Sigmoid colon (tissue), 7 donors: ENCODE data around the gene PPP2R5E. TPM values are rescaled to one million over a fixed set of nuclear protein-coding genes. Genes with fewer than 3 reads are reported as not detected.

Experiments used
- DNase-seq: peaks from one replicate; pipeline ENCODE4 v3.0.0-alpha.2; 2019
- H3K27ac ChIP-seq, 4 donors: fragments of 200-600 bp; sonication (generic); one replicate each; pipeline ENCODE4 v1.5.1; 2016 to 2019; ENCODE audit warnings: mild to moderate bottlenecking in 1 of 4
- H3K27me3 ChIP-seq, 3 donors: fragments of 200-600 bp; sonication (generic); one replicate each; pipeline ENCODE4 v1.5.1; 2019; ENCODE audit warnings: mild to moderate bottlenecking in 1 of 3
- H3K36me3 ChIP-seq, 4 donors: fragments of 200-600 bp; sonication (generic); one replicate each; pipeline ENCODE4 v1.5.1; 2016 to 2019
- H3K4me1 ChIP-seq, 4 donors: fragments of 200-600 bp; sonication (generic); one replicate each; pipeline ENCODE4 v1.5.1; 2017 to 2019
- H3K4me3 ChIP-seq, 4 donors: fragments of 200-600 bp; sonication (generic); one replicate each; pipeline ENCODE4 v1.5.1; 2017 to 2019; ENCODE audit warnings: mild to moderate bottlenecking in 2 of 4, moderate library complexity in 1 of 4
- H3K9me3 ChIP-seq, 4 donors: fragments of 200-600 bp in 3 of 4; sonication (generic) in 3 of 4; one replicate each; pipeline versions ENCODE4 v1.5.1 to v1.6.1; 2013 to 2019
- EP300 ChIP-seq, 4 donors: sonication (generic); formaldehyde crosslinking; IDR thresholded peaks; one replicate each; pipeline ENCODE4 v1.6.1; 2017; ENCODE audit warnings: antibody characterized with exemption in 4 of 4
- POLR2A ChIP-seq, 2 donors: fragments of 450-650 bp; IDR thresholded peaks; one replicate each; pipeline ENCODE4 v1.6.1; 2016; ENCODE audit warnings: antibody characterized with exemption in 2 of 2, mild to moderate bottlenecking in 2 of 2, moderate library complexity in 2 of 2
- POLR2AphosphoS5 ChIP-seq, 4 donors: sonication (generic); formaldehyde crosslinking; IDR thresholded peaks; one replicate each; pipeline ENCODE4 v1.6.1; 2017; ENCODE audit warnings: antibody characterized with exemption in 4 of 4
- WGBS, 2 donors: extraction: QIAGEN DNeasy Blood & Tissue Kit; methylation state at CpG; one replicate each; pipeline ENCODE4 v1.1.7; 2013; 5-methylcytosine and 5-hydroxymethylcytosine counted together
- intact Hi-C: fragments of 100-400 bp; cut with DNase I; formaldehyde crosslinking; loops from one replicate; pipeline ENCODE4 v1.15.1; 2023
- polyA plus RNA-seq, 3 donors: library from polyadenylated mRNA; stranded (reverse); fragments of 200-250 nt; gene quantifications; one replicate each; pipeline ENCODE4 v1.2.3, GENCODE V29; 2013
- total RNA-seq, 4 donors: library from RNA; depleted of rRNA; stranded (reverse); fragments of >200 nt; gene quantifications; one replicate each; pipeline ENCODE4 v1.1.0, GENCODE V29; 2016
- TF ChIP-seq, protein P1 (sequence below), 4 experiments: fragments of 450-650 bp in 3 of 4; fragments of 200-600 bp in 1 of 4; IDR thresholded peaks; one replicate each; pipeline ENCODE4 v1.5.1; 2016 to 2019; ENCODE audit warnings: antibody characterized with exemption in 4 of 4, mild to moderate bottlenecking in 3 of 4, moderate library complexity in 2 of 4
- donor health status: healthy with polysubstance abuse.
- donor health status: Bipolar disorder and iron deficiency.
- donor health status: healthy.

The PPP2R5E gene
- total and polyA plus RNA-seq, 7 donors, result 10.8 to 28.9 (median 23.7) TPM

DNA sequence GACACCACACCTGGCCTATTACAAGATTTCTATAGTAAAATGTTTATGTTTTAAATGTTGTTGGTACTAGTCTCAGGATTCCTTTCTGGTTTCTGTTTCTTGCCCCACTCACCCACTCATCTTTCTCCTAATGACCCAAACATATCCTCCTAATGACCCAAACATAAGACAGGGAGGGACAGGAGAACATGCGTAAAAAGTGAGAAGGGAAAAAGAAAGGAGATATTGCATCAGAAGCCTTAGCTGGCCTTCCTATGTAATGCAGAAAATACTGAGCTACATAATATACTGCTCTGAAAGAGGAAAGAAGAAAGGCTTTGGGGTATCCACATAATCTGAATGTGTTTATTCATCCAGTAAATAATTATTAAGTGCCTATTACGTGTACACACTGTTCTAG lies 119.8 kb downstream of the PPP2R5E start:
- peaks cover 0 to 22% (median 1%) of the 10 kb centered on the region in 4 donors for H3K36me3 ChIP-seq
- 89 to 93% methylated on average over 2 of the region's 2 CpGs for WGBS, 2 donors
- intact Hi-C loops, result no loop called here

DNA sequence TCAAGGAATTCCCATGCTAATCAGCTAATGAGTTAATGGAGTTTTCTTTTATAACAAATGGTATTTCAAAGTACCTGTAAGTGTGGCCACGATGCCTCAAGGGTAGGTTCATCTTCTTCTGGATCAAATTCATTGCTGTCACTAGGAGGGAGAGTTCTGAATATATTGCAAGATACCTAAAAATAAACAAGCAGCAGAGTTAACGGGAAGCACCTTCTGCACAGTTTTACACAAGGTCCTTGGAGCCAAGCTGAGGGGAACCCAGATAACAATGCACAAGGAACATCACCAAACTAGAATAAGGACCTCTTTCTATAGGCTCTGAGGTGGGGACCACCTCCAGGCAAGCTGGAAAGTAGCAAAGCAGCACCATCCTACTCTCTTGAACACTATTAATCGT lies 121.3 kb downstream of the PPP2R5E start:
- H3K27me3 ChIP-seq, result no peaks in the 10 kb centered on the region
- H3K4me3 ChIP-seq, result no peak overlapping the region
- H3K4me1 ChIP-seq, result peaks cover 0 to 12% (median 5%) of the 10 kb centered on the region in 4 donors
- no peak for DNase-seq
- peaks cover 0 to 22% (median 1%) of the 10 kb centered on the region in 4 donors for H3K36me3 ChIP-seq
- 79 to 85% methylated on average over 3 of the region's 3 CpGs for WGBS, 2 donors
- no peak overlapping the region for H3K27ac ChIP-seq
- intact Hi-C loops, result no loop called here
- H3K9me3 ChIP-seq, result no peaks in the 10 kb centered on the region
- TF ChIP-seq, protein P1, sequence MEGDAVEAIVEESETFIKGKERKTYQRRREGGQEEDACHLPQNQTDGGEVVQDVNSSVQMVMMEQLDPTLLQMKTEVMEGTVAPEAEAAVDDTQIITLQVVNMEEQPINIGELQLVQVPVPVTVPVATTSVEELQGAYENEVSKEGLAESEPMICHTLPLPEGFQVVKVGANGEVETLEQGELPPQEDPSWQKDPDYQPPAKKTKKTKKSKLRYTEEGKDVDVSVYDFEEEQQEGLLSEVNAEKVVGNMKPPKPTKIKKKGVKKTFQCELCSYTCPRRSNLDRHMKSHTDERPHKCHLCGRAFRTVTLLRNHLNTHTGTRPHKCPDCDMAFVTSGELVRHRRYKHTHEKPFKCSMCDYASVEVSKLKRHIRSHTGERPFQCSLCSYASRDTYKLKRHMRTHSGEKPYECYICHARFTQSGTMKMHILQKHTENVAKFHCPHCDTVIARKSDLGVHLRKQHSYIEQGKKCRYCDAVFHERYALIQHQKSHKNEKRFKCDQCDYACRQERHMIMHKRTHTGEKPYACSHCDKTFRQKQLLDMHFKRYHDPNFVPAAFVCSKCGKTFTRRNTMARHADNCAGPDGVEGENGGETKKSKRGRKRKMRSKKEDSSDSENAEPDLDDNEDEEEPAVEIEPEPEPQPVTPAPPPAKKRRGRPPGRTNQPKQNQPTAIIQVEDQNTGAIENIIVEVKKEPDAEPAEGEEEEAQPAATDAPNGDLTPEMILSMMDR (IDR thresholded peaks at IDR 0.05), result no peak
- TF ChIP-seq POLR2AphosphoS5 (IDR thresholded peaks at IDR 0.05), result no peak
- TF ChIP-seq POLR2A (IDR thresholded peaks at IDR 0.05), result no peak
- TF ChIP-seq EP300 (IDR thresholded peaks at IDR 0.05), result no peak

More for the DNA sequence above, 119.8 kb downstream of the PPP2R5E start:
- no peak for DNase-seq
- TF ChIP-seq EP300 (IDR thresholded peaks at IDR 0.05), result no peak
- TF ChIP-seq, protein P1 (IDR thresholded peaks at IDR 0.05), result no peak
- TF ChIP-seq POLR2AphosphoS5 (IDR thresholded peaks at IDR 0.05), result no peak
- no peak for TF ChIP-seq POLR2A (IDR thresholded peaks at IDR 0.05)
- Histone ChIP-seq H3K27me3 (no peaks in the 10 kb centered on the region), H3K27ac (no peak overlapping the region), H3K4me1 (peaks cover 0 to 12% (median 6%) of the 10 kb centered on the region in 4 donors), H3K4me3 (no peak overlapping the region), H3K9me3 (no peaks in the 10 kb centered on the region)

DNA sequence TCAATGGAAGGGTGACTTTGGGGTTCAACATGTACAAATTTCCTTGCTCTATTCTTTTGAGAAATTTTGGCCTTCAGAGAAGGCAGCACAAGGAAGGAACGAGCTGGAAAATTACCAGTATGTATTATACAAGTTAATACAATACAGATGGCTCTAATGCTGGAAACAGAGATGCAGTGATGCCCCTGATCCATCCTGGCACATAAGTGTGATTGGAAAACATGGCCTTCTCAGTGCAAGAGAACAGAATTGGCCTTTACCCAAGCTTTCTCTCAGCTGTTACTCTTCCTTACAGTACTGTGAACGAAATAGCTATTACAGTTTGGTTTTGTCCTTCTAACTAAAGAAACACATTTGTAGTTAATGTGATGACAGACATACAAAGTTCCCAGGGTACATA lies 122.0 kb downstream of the PPP2R5E start:
- Histone ChIP-seq H3K4me3 (no peak overlapping the region), H3K4me1 (peaks cover 0 to 6% (median 2%) of the 10 kb centered on the region in 4 donors), H3K9me3 (no peaks in the 10 kb centered on the region), H3K27ac (no peak overlapping the region), H3K36me3 (peaks cover 0 to 22% (median 1%) of the 10 kb centered on the region in 4 donors), H3K27me3 (no peaks in the 10 kb centered on the region)
- DNase-seq, result no peak
- TF ChIP-seq POLR2AphosphoS5 (IDR thresholded peaks at IDR 0.05) (no peak), POLR2A (IDR thresholded peaks at IDR 0.05) (no peak)
- TF ChIP-seq, protein P1 (IDR thresholded peaks at IDR 0.05), result no peak
- intact Hi-C loops, result no loop called here
- 94 to 95% methylated on average over 2 of the region's 2 CpGs for WGBS, 2 donors

DNA sequence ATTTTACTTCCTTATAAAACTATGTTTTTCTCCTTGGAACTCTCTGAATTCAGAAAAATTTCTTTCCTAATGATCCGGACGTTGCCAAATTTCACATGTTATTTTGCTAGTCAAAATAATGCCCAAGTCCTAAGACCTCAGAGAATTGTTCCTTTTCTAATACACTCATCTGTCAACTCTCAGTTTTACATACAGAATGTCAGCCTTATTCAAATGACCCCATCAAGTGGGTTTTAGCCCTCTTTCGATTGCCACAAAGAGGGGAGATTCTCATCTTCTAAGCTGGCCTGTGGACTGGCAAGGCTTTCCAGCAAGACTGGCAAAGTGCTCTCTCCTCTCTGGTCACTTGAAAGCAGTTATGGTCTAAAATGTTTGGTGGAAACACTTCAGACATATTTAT lies 125.2 kb downstream of the PPP2R5E start:
- intact Hi-C loops, result no loop called here
- H3K9me3 ChIP-seq, result no peaks in the 10 kb centered on the region
- DNase-seq, result no peak
- no peaks in the 10 kb centered on the region for H3K27me3 ChIP-seq
- H3K4me3 ChIP-seq, result no peak overlapping the region
- TF ChIP-seq, protein P1 (IDR thresholded peaks at IDR 0.05), result no peak
- TF ChIP-seq EP300 (IDR thresholded peaks at IDR 0.05) (no peak), POLR2A (IDR thresholded peaks at IDR 0.05) (no peak), POLR2AphosphoS5 (IDR thresholded peaks at IDR 0.05) (no peak)
- peaks cover 0 to 28% (median 1%) of the 10 kb centered on the region in 4 donors for H3K36me3 ChIP-seq
- no peaks in the 10 kb centered on the region for H3K4me1 ChIP-seq
- no peak overlapping the region for H3K27ac ChIP-seq
- WGBS, 2 donors, result 78 to 91% methylated on average over 3 of the region's 3 CpGs

DNA sequence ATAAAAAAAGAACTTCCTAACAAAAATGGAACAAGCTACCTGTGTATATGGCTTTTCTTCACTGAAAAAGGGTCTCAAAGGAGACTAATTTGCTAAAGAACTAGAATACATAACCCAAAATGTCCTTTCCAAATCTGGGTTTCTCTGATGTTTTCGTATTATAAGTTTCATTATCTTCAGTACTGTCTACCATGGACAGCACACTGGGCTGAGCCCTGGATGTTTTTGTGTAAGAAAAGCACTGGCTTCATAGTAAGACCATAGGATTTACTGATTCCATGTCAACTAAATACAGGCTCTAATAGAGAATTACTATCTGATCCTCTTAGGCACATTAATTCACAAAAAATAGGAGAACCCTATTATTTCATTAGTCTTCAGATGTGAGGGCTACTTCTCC lies 130.2 kb downstream of the PPP2R5E start:
- Histone ChIP-seq H3K4me3 (no peak overlapping the region), H3K9me3 (no peaks in the 10 kb centered on the region), H3K27ac (no peak overlapping the region), H3K36me3 (peaks cover 0 to 10% (median 0%) of the 10 kb centered on the region in 4 donors), H3K4me1 (no peaks in the 10 kb centered on the region), H3K27me3 (no peaks in the 10 kb centered on the region)
- 91 to 93% methylated on average over 1 of the region's 1 CpG for WGBS, 2 donors
- TF ChIP-seq POLR2AphosphoS5 (IDR thresholded peaks at IDR 0.05) (no peak), EP300 (IDR thresholded peaks at IDR 0.05) (no peak), POLR2A (IDR thresholded peaks at IDR 0.05) (no peak)
- TF ChIP-seq, protein P1 (IDR thresholded peaks at IDR 0.05), result no peak
- DNase-seq, result no peak
- intact Hi-C loops, result no loop called here
